Adrenal gland (tissue), 5 donors: ENCODE results near the gene GSE1.

ENCODE experiments used
- POLR2A ChIP-seq, 2 donors: fragments of 450-650 bp; IDR thresholded peaks; one replicate each; pipeline ENCODE4 v1.6.1; 2017; ENCODE audit warnings: antibody characterized with exemption in 2 of 2, mild to moderate bottlenecking in 2 of 2, moderate library complexity in 1 of 2
- TF ChIP-seq, protein P1 (sequence below), 6 experiments: fragments of 450-650 bp in 4 of 6; fragments of 200-600 bp in 2 of 6; sonication (generic) in 1 of 6; IDR thresholded peaks; 1 replicate in 5 of 6; 2 replicates in 1 of 6; pipeline versions ENCODE4 v1.5.1 to v1.8.0; 2016 to 2021; ENCODE audit warnings: antibody characterized with exemption in 6 of 6, mild to moderate bottlenecking in 2 of 6, moderate library complexity in 1 of 6
- donor health status: DM: no; HTN: no; CAD: no.

DNA sequence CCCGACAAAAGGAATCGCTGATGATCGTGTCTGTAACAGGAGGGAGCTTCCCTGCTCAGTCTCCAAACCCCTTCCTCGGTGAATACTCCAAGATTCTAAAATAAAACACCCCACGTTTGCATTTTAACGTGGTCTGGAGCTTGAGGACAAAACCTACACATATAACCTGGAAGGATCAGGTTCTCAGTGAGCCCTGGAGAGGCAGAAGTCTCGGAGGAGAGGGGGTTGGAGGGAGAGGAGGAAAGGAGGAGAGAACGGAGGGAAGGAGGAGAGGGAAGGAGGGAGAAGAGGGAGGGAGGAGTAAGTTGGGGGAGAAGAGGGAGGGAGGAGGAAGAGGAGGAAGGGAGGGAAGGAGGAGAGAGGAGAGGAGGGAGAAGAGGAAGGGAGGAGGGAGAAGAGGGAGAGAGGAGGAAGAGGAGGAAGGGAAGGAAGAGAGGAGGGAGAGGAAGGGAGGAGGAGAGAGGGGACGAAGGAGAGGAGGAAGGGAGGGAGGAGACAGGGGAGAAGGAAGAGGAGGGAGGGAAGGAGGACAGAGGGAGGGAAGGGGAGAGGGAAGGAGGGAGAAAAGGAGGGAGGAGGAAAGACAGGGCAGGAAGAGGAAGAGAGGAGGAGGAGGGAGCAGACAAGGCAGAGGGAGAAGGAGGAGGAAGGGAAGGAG, 103.0 kb downstream of the GSE1 start:
- TF ChIP-seq, protein P1, sequence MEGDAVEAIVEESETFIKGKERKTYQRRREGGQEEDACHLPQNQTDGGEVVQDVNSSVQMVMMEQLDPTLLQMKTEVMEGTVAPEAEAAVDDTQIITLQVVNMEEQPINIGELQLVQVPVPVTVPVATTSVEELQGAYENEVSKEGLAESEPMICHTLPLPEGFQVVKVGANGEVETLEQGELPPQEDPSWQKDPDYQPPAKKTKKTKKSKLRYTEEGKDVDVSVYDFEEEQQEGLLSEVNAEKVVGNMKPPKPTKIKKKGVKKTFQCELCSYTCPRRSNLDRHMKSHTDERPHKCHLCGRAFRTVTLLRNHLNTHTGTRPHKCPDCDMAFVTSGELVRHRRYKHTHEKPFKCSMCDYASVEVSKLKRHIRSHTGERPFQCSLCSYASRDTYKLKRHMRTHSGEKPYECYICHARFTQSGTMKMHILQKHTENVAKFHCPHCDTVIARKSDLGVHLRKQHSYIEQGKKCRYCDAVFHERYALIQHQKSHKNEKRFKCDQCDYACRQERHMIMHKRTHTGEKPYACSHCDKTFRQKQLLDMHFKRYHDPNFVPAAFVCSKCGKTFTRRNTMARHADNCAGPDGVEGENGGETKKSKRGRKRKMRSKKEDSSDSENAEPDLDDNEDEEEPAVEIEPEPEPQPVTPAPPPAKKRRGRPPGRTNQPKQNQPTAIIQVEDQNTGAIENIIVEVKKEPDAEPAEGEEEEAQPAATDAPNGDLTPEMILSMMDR (IDR thresholded peaks at IDR 0.05), result no peak
- TF ChIP-seq POLR2A (IDR thresholded peaks at IDR 0.05), result no peak
